GM19452 (cell line): ENCODE measurements around the gene PTPRG.

Source experiments
- ATAC-seq: cut with Tn5 transposase; IDR thresholded peaks from one replicate; pipeline ENCODE4 v1.9.1; 2021; ENCODE audit not compliant: unreplicated experiment

The PTPRG gene

GRCh38 chr3:61983479-61983878, 422.1 kb downstream of the PTPRG start:
- ATAC-seq: no peak

GRCh38 chr3:61985020-61985419, 423.6 kb downstream of the PTPRG start:
- ATAC-seq: no peak

GRCh38 chr3:61986473-61986872, 425.1 kb downstream of the PTPRG start:
- ATAC-seq: no peak

GRCh38 chr3:61989681-61990080, 428.3 kb downstream of the PTPRG start:
- no peak for ATAC-seq

GRCh38 chr3:61990327-61991027, 429.1 kb downstream of the PTPRG start:
- ATAC-seq: no peak

GRCh38 chr3:61991706-61992105, 430.3 kb downstream of the PTPRG start:
- no peak for ATAC-seq

GRCh38 chr3:61996366-61996765, 435.0 kb downstream of the PTPRG start:
- no peak for ATAC-seq

- ATAC-seq: no peak
These were observed 435.7 kb downstream of the PTPRG start for GRCh38 chr3:61997101-61997500.

GRCh38 chr3:62003835-62004234, 442.5 kb downstream of the PTPRG start:
- ATAC-seq: no peak

- no peak for ATAC-seq
These were observed 445.7 kb downstream of the PTPRG start for GRCh38 chr3:62007036-62007435.

- no peak for ATAC-seq
These were observed 449.6 kb downstream of the PTPRG start for GRCh38 chr3:62010989-62011388.

- ATAC-seq: no peak
These were observed 450.3 kb downstream of the PTPRG start for GRCh38 chr3:62011666-62012065.

- no peak for ATAC-seq
These were observed 452.6 kb downstream of the PTPRG start for GRCh38 chr3:62013951-62014350.

GRCh38 chr3:62015111-62015510, 453.7 kb downstream of the PTPRG start:
- no peak for ATAC-seq

GRCh38 chr3:62019906-62020305, 458.5 kb downstream of the PTPRG start:
- no peak for ATAC-seq

- no peak for ATAC-seq
These were observed 459.3 kb downstream of the PTPRG start for GRCh38 chr3:62020706-62021105.

GRCh38 chr3:62022312-62022711, 460.9 kb downstream of the PTPRG start:
- no peak for ATAC-seq

GRCh38 chr3:62024882-62025281, 463.5 kb downstream of the PTPRG start:
- no peak for ATAC-seq

GRCh38 chr3:62025913-62026312, 464.5 kb downstream of the PTPRG start:
- no peak for ATAC-seq

- no peak for ATAC-seq
These were observed 465.9 kb downstream of the PTPRG start for GRCh38 chr3:62027241-62027640.

- no peak for ATAC-seq
These were observed 466.4 kb downstream of the PTPRG start for GRCh38 chr3:62027796-62028195.

- no peak for ATAC-seq
These were observed 466.9 kb downstream of the PTPRG start for GRCh38 chr3:62028236-62028635.

GRCh38 chr3:62032738-62033137, 471.4 kb downstream of the PTPRG start:
- ATAC-seq: no peak
